PC-9 (cell line): ENCODE results near the gene MYH11. TPM values are rescaled to one million over a fixed set of nuclear protein-coding genes. Genes with fewer than 3 reads are reported as not detected.

Experiments used
- BruUV-seq: library from RNA; stranded (reverse); fragments of 400-500 nt; replicated peaks from 2 replicates; lab custom pipeline; 2021; lab: Mats Ljungman, UMichigan
- CTCF ChIA-PET: fragments of 300-600 bp; sonication (Branson Sonifier 250); formaldehyde crosslinking; loops from one replicate; lab custom pipeline; 2022; ENCODE audit warnings: antibody characterized with exemption; lab: Charles Lee
- POLR2A ChIA-PET: fragments of 300-600 bp; sonication (Branson Sonifier 250); formaldehyde crosslinking; loops from one replicate; lab custom pipeline; 2022; ENCODE audit warnings: antibody characterized with exemption; ENCODE audit not compliant: unreplicated experiment; lab: Charles Lee
- DNase-seq, 2 experiments: peaks; one replicate each; pipeline versions ENCODE4 v3.0.0 to v3.0.0-alpha.2; 2015 to 2022; ENCODE audit warnings: mixed read lengths in 1 of 2
- H2AFZ ChIP-seq: fragments of 200-600 bp; sonication (generic); 2 replicates; pipeline ENCODE4 v1.8.1; 2017; ENCODE audit warnings: antibody characterized with exemption
- H3F3A ChIP-seq: fragments of 200-600 bp; sonication (generic); 2 replicates; pipeline ENCODE4 v1.8.1; 2017; ENCODE audit warnings: antibody characterized with exemption, mild to moderate bottlenecking, low read depth; ENCODE audit not compliant: insufficient read depth
- H3K27ac ChIP-seq: fragments of 200-600 bp; sonication (generic); 2 replicates; pipeline ENCODE4 v1.6.1; 2016; ENCODE audit warnings: mixed run types
- H3K27me3 ChIP-seq: fragments of 200-600 bp; sonication (generic); 2 replicates; pipeline ENCODE4 v1.6.1; 2016; ENCODE audit warnings: low read depth, mixed run types; ENCODE audit not compliant: insufficient read depth
- H3K36me3 ChIP-seq: fragments of 200-600 bp; sonication (generic); 2 replicates; pipeline ENCODE4 v1.6.1; 2016; ENCODE audit warnings: low read depth, mixed run types
- H3K4me1 ChIP-seq: fragments of 200-600 bp; sonication (generic); replicated peaks from 2 replicates; pipeline ENCODE4 v1.6.1; 2016; ENCODE audit warnings: mixed run types; ENCODE audit not compliant: insufficient read depth
- H3K4me2 ChIP-seq: fragments of 200-600 bp; sonication (generic); 2 replicates; pipeline ENCODE4 v1.6.1; 2017; ENCODE audit warnings: mixed run types
- H3K4me3 ChIP-seq: fragments of 200-600 bp; sonication (generic); 2 replicates; pipeline ENCODE4 v1.6.1; 2016; ENCODE audit warnings: mixed run types
- H3K79me2 ChIP-seq: fragments of 200-600 bp; sonication (generic); 2 replicates; pipeline ENCODE4 v1.6.1; 2017; ENCODE audit warnings: low read depth, mixed run types
- H3K9me2 ChIP-seq: fragments of 200-600 bp; sonication (generic); 2 replicates; pipeline ENCODE4 v1.8.1; 2017; ENCODE audit warnings: mild to moderate bottlenecking; ENCODE audit not compliant: insufficient read depth
- H3K9me3 ChIP-seq: fragments of 200-600 bp; sonication (generic); 2 replicates; pipeline ENCODE4 v1.8.1; 2016; ENCODE audit warnings: low read depth; ENCODE audit not compliant: insufficient read depth
- H4K20me1 ChIP-seq: fragments of 200-600 bp; sonication (generic); 2 replicates; pipeline ENCODE4 v1.8.1; 2017; ENCODE audit not compliant: insufficient read depth
- EZH2 ChIP-seq: fragments of 200-600 bp; sonication (generic); IDR thresholded peaks from 2 replicates; pipeline ENCODE4 v1.8.0; 2017; ENCODE audit warnings: antibody characterized with exemption, low read depth
- intact Hi-C: fragments of 100-400 bp; cut with micrococcal nuclease; formaldehyde crosslinking; loops from one replicate; pipeline ENCODE4 v1.10.0; 2022; ENCODE audit not compliant: unreplicated experiment
- total RNA-seq: library from RNA; stranded (reverse); gene quantifications from 2 replicates; pipeline ENCODE4 v1.2.3, GENCODE V29; 2021
- TF ChIP-seq, protein P1 (sequence below): fragments of 200-600 bp; sonication (generic); conservative IDR thresholded peaks from 2 replicates; pipeline ENCODE4 v1.6.1; 2017; ENCODE audit warnings: mixed run types, antibody characterized with exemption, mild to moderate bottlenecking, moderate library complexity

The MYH11 gene
- total RNA-seq, 1 experiment from 2014 or later: 0.11 TPM

DNA sequence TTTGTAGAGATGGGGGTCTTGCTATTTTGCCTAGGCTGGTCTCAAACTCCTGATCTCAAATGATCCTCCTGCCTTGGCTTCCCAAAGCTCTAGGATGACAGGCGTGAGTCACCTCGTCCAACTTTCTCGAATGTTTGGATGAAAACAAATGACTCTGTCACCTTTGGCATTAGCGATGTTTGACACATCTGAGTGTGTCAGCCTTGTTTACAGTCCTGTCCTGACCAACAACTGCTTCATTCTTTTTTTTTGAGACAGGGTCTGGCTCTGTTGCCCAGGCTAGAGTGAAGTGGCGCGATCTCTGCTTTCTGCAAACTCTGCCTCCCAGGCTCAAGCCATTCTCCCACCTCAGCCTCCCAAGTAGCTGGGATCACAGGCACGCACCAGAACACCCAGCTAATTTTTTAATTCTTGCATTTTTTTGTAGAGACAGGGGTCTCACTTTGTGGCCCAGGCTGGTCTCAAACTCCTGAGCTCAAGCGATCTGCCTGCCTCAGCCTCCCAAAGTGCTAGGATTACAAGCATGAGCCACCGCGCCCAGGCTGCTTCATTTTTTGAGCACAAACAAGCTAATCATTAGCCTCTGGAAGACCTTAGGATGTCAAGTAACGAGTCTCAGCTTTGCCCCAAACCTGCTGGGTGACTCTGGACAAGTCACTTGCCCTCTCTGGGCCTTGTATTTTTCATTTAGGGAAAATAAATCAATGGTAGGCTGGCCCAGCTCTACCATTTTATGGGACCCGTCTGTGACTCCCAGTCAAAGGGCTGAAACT lies 7.4 kb downstream of the MYH11 start:
- Histone ChIP-seq H3K4me2 (no peak overlapping the region), H3K27me3 (no peaks in the 10 kb centered on the region), H2AFZ (no peak overlapping the region), H3K9me2 (no peaks in the 10 kb centered on the region), H3K79me2 (no peaks in the 10 kb centered on the region), H3K4me3 (no peak overlapping the region), H3K36me3 (no peaks in the 10 kb centered on the region), H3K4me1 (no peaks in the 10 kb centered on the region), H3K27ac (no peak overlapping the region), H3K9me3 (no peaks in the 10 kb centered on the region), H4K20me1 (no peaks in the 10 kb centered on the region), H3F3A (no peaks in the 10 kb centered on the region)
- no peak for DNase-seq
- POLR2A ChIA-PET: interaction anchor here (0.6 kb wide), 1 partner anchor 15 kb away, joined by 3 read pairs; no protein-coding TSS in a partner anchor
- CTCF ChIA-PET: interaction anchor here (0.7 kb wide), 1 partner anchor 8 kb away, joined by 5 read pairs; no protein-coding TSS in a partner anchor
- no peak for TF ChIP-seq EZH2
- TF ChIP-seq, protein P1, sequence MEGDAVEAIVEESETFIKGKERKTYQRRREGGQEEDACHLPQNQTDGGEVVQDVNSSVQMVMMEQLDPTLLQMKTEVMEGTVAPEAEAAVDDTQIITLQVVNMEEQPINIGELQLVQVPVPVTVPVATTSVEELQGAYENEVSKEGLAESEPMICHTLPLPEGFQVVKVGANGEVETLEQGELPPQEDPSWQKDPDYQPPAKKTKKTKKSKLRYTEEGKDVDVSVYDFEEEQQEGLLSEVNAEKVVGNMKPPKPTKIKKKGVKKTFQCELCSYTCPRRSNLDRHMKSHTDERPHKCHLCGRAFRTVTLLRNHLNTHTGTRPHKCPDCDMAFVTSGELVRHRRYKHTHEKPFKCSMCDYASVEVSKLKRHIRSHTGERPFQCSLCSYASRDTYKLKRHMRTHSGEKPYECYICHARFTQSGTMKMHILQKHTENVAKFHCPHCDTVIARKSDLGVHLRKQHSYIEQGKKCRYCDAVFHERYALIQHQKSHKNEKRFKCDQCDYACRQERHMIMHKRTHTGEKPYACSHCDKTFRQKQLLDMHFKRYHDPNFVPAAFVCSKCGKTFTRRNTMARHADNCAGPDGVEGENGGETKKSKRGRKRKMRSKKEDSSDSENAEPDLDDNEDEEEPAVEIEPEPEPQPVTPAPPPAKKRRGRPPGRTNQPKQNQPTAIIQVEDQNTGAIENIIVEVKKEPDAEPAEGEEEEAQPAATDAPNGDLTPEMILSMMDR: no peak
- BruUV-seq: no TSS peak
- intact Hi-C loops: no loop called here

DNA sequence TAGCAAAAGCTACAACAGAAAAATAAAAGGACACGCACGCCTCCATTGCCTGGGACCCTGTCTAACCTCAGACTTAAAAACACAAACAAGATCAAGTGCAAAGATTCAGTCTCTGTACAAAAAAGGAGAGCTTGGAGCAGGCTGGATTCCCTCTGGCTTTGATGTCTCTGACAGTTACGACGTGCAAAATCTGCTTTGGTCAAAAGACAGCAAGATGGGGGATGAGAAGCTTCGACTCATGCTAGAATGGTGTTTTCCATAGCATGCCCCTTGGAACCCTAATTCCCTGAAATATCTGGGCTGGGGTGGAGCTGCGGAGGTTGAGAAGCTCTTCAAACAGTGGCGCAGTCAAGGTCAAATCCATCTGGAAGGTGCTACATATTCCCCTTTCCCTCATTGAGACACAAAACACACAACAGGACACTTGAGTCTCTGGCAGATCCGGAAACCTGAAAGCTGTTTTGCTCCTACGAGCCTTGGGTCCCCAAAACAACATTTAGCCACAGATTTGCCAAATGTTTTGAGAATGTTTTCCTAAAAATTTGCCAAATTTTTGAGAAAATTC lies 9.1 kb downstream of the MYH11 start:
- intact Hi-C loops: no loop called here
- DNase-seq: no peak
- no peak overlapping the region for H3K4me3 ChIP-seq
- no peak overlapping the region for H2AFZ ChIP-seq
- BruUV-seq: no TSS peak
- no peak overlapping the region for H3K4me2 ChIP-seq
- ChIA-PET CTCF (no interaction called here), POLR2A (interaction anchor here (0.6 to 0.7 kb wide), 2 partner anchors 34 to 89 kb away, joined by 3 read pairs; no protein-coding TSS in a partner anchor)
- no peaks in the 10 kb centered on the region for H3K27me3 ChIP-seq
- TF ChIP-seq, protein P1: no peak
- no peak for TF ChIP-seq EZH2
- no peaks in the 10 kb centered on the region for H4K20me1 ChIP-seq
- H3K27ac ChIP-seq: no peak overlapping the region
- no peaks in the 10 kb centered on the region for H3F3A ChIP-seq
- no peaks in the 10 kb centered on the region for H3K9me2 ChIP-seq
- no peaks in the 10 kb centered on the region for H3K9me3 ChIP-seq
- H3K4me1 ChIP-seq: no peaks in the 10 kb centered on the region
- no peaks in the 10 kb centered on the region for H3K79me2 ChIP-seq
- H3K36me3 ChIP-seq: no peaks in the 10 kb centered on the region

DNA sequence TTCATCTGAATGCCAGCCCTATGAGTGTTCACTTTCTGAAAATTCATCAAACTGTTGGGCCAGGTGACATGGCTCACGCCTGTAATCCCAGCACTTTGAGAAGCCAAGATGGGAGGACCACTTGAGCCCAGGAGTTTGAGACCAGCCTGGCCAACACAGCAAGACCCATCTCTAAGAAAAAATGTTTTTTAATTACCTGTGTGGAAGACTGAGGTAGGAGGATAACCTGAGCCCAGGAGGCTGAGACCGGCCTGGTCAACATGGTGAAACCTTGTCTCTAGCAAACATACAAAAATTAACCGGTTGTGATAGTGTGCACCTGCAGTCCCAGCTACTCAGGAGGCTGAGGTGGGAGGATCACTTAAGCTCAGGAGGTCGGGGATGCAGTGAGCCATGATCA lies 10.3 kb downstream of the MYH11 start:
- H3K27ac ChIP-seq: no peak overlapping the region
- BruUV-seq: no TSS peak
- intact Hi-C loops: no loop called here
- no peaks in the 10 kb centered on the region for H4K20me1 ChIP-seq
- no peaks in the 10 kb centered on the region for H3K9me2 ChIP-seq
- H3K4me3 ChIP-seq: no peak overlapping the region
- H3K4me1 ChIP-seq: no peaks in the 10 kb centered on the region
- no peaks in the 10 kb centered on the region for H3K27me3 ChIP-seq
- H3K36me3 ChIP-seq: no peaks in the 10 kb centered on the region
- no peaks in the 10 kb centered on the region for H3K79me2 ChIP-seq
- DNase-seq: no peak
- no peak overlapping the region for H2AFZ ChIP-seq
- ChIA-PET CTCF (no interaction called here), POLR2A (no interaction called here)
- no peak overlapping the region for H3K4me2 ChIP-seq
- no peaks in the 10 kb centered on the region for H3K9me3 ChIP-seq
- no peaks in the 10 kb centered on the region for H3F3A ChIP-seq
- TF ChIP-seq EZH2: no peak
- TF ChIP-seq, protein P1: no peak
